ENCODE measurements around the gene YIF1A. TPM values are rescaled to one million over a fixed set of nuclear protein-coding genes. Genes with fewer than 3 reads are reported as not detected.
A peak's percentile ranks its signal among the peaks of the same experiment; 100 is the strongest.

YIF1A gene, protein sequence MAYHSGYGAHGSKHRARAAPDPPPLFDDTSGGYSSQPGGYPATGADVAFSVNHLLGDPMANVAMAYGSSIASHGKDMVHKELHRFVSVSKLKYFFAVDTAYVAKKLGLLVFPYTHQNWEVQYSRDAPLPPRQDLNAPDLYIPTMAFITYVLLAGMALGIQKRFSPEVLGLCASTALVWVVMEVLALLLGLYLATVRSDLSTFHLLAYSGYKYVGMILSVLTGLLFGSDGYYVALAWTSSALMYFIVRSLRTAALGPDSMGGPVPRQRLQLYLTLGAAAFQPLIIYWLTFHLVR
- total RNA-seq (2021; ENCODE audit: unreplicated experiment): 54.7 TPM
- 82.8 and 97.7 TPM in 2 replicates for polyA plus RNA-seq (2012)
- Bru-seq, nascent RNA: percentile 71 among the genes with signal in this experiment
- BruChase-seq, experiment 1, labeled RNA remaining after a 6-hour chase: percentile 81 among the genes with signal in this experiment
- BruChase-seq, experiment 2, labeled RNA remaining after a 2-hour chase: percentile 72 among the genes with signal in this experiment
- long read RNA-seq, transcript YIF1A-203 (8 exons, 1,124 nt): major isoform, 56 of 98 reads
- long read RNA-seq, transcript YIF1A-201 (7 exons, 943 nt): minor isoform, 7 of 98 reads
- long read RNA-seq, transcript YIF1A-210 (2 exons, 667 nt): minor isoform, 7 of 98 reads
- long read RNA-seq, partial matches to known transcripts: 14 of 98 reads
- long read RNA-seq, other reads (novel, unspliced or antisense): 14 of 98 reads

GRCh38 chr11:66288671-66289547 is at the start of gene YIF1A:
YIF1A (minus strand) TSS chr11:66289143; CDS start chr11:66288985, 158 bp downstream.
- intact Hi-C loops (cut with micrococcal nuclease): loop anchor here (1.0 kb wide), 1 partner anchor 23 kb away; no protein-coding TSS in a partner anchor

More at GRCh38 chr11:66288671-66289547, at the start of gene YIF1A:
- BruUV-seq (replicated peaks): no TSS peak
- peak within 1 kb of the TSS; percentile 71 to 96 for H3K4me3 ChIP-seq (replicated peaks in 1 of 2; ENCODE audit: low read depth in 1 of 2, low read length in 2 of 2)
- DNase-seq (ENCODE audit: low read depth, low spot score): peak; percentile 99
- peak within 1 kb of the TSS; percentile 99 for H3K4me2 ChIP-seq (ENCODE audit: low read length)
- peaks cover 19% of the 10 kb centered on the region for H3K79me2 ChIP-seq (ENCODE audit: insufficient read depth, low read length)
- H3K4me1 ChIP-seq (ENCODE audit: control insufficient read depth in 1 of 2, insufficient read depth in 2 of 2, low read length in 2 of 2): peaks cover 22 to 45% of the 10 kb centered on the region in 2 experiments
- TF ChIP-seq RAD21 (IDR thresholded peaks at IDR 0.05; ENCODE audit: low read depth): no peak
- peak; percentile 63; the same call in 1 of the 2 replicates for TF ChIP-seq ZFX (IDR thresholded peaks at IDR 0.05)
- TF ChIP-seq POLR2AphosphoS5 (IDR thresholded peaks at IDR 0.05; ENCODE audit: low read depth, low read length): peak; percentile 84
- TF ChIP-seq POLR2A (IDR thresholded peaks at IDR 0.05; ENCODE audit: borderline replicate concordance, extremely low read depth, insufficient read depth, insufficient read length): peak; percentile 38
- peak; percentile 87 for TF ChIP-seq YY1 (IDR thresholded peaks at IDR 0.05; ENCODE audit: extremely low read depth, insufficient replicate concordance, low read depth, low read length)
- no peak for TF ChIP-seq CTCF (IDR thresholded peaks at IDR 0.05 in 2 of 3, conservative IDR thresholded peaks at IDR 0.05 in 1 of 3; ENCODE audit: borderline replicate concordance in 1 of 3, insufficient read depth in 1 of 3, low read depth in 2 of 3, low read length in 2 of 3)
- TF ChIP-seq ELF1 (IDR thresholded peaks at IDR 0.05; ENCODE audit: borderline replicate concordance, low read depth): no peak
- ChIA-PET POLR2A (interaction anchor here (0.6 to 2.7 kb wide), 9 partner anchors 9 to 56 kb away, joined by 3 to 18 read pairs (median 5); partner anchors contain the start of genes BRMS1 and RAB1B), CTCF (interaction anchor here (0.6 to 3.4 kb wide), 7 partner anchors 9 to 133 kb away, joined by 3 to 25 read pairs (median 5); partner anchors contain the start of genes RAB1B and RIN1), RAD21 (ENCODE audit: low non-redundant PET in 1 of 2, low total read pairs in 2 of 2, uncharacterized antibody in 2 of 2, unreplicated experiment in 2 of 2) (interaction anchor here (0.7 to 0.9 kb wide), 2 partner anchors 31 to 1011 kb away, joined by 3 read pairs; no protein-coding TSS in a partner anchor)
- no peaks in the 10 kb centered on the region for H3K9me3 ChIP-seq (ENCODE audit: control insufficient read depth in 1 of 2, insufficient read depth in 1 of 2, low read depth in 1 of 2, low read length in 2 of 2)
- no peak within 1 kb of the TSS for H2AFZ ChIP-seq (ENCODE audit: low read depth, low read length, poor library complexity, severe bottlenecking)
- H3K27ac ChIP-seq (ENCODE audit: low read depth, low read length): peak within 1 kb of the TSS; percentile 76
- H3K9me2 ChIP-seq (ENCODE audit: insufficient read depth): no peaks in the 10 kb centered on the region
- peak; percentile 94 for ATAC-seq
- no peaks in the 10 kb centered on the region for H3K27me3 ChIP-seq (ENCODE audit: insufficient read depth, low read length)
- H4K20me1 ChIP-seq (ENCODE audit: insufficient read depth): no peaks in the 10 kb centered on the region
- H3K36me3 ChIP-seq (ENCODE audit: control insufficient read depth in 1 of 2, insufficient read depth in 2 of 2, low read length in 2 of 2): no peaks in the 10 kb centered on the region
- H3K9ac ChIP-seq (ENCODE audit: low read length): peak within 1 kb of the TSS; percentile 93

Data from HCT116 (cell line).